ENCODE data around the gene AKAP13. TPM values are rescaled to one million over a fixed set of nuclear protein-coding genes. Genes with fewer than 3 reads are reported as not detected.

AKAP13 gene
- total RNA-seq, 1 donor from 2014 or later: 41.1 TPM

GRCh38 chr15:85495544-85495943, 115.1 kb downstream of the AKAP13 start:
- Histone ChIP-seq H3K36me3 (ENCODE audit: control insufficient read depth, insufficient read depth, low read length) (no peaks in the 10 kb centered on the region), H3K27me3 (ENCODE audit: control insufficient read depth, insufficient read depth, low read length) (no peaks in the 10 kb centered on the region), H3K4me3 (ENCODE audit: low read depth, low read length) (no peak overlapping the region)
- TF ChIP-seq CTCF (IDR thresholded peaks at IDR 0.05; ENCODE audit: insufficient read depth, low read length, severe bottlenecking): no peak
- DNase-seq (ENCODE audit: low read depth): no peak
- FAIRE-seq: no peak

GRCh38 chr15:85496151-85496550, 115.7 kb downstream of the AKAP13 start:
- DNase-seq (ENCODE audit: low read depth) (no peak), FAIRE-seq (no peak)
- TF ChIP-seq CTCF (IDR thresholded peaks at IDR 0.05; ENCODE audit: insufficient read depth, low read length, severe bottlenecking): no peak

GRCh38 chr15:85496551-85497171, 116.3 kb downstream of the AKAP13 start:
- Histone ChIP-seq H3K36me3 (ENCODE audit: control insufficient read depth, insufficient read depth, low read length) (no peaks in the 10 kb centered on the region), H3K27me3 (ENCODE audit: control insufficient read depth, insufficient read depth, low read length) (no peaks in the 10 kb centered on the region), H3K4me3 (ENCODE audit: low read depth, low read length) (no peak overlapping the region)
- DNase-seq (ENCODE audit: low read depth) (no peak), FAIRE-seq (no peak)
- TF ChIP-seq CTCF (IDR thresholded peaks at IDR 0.05; ENCODE audit: insufficient read depth, low read length, severe bottlenecking): no peak

More at GRCh38 chr15:85496151-85496550, 115.7 kb downstream of the AKAP13 start:
- no peak overlapping the region for H3K4me3 ChIP-seq (ENCODE audit: low read depth, low read length)
- no peaks in the 10 kb centered on the region for H3K36me3 ChIP-seq (ENCODE audit: control insufficient read depth, insufficient read depth, low read length)
- H3K27me3 ChIP-seq (ENCODE audit: control insufficient read depth, insufficient read depth, low read length): no peaks in the 10 kb centered on the region

- no peaks in the 10 kb centered on the region for H3K27me3 ChIP-seq (ENCODE audit: control insufficient read depth, insufficient read depth, low read length)
- H3K4me3 ChIP-seq (ENCODE audit: low read depth, low read length): no peak overlapping the region
- no peaks in the 10 kb centered on the region for H3K36me3 ChIP-seq (ENCODE audit: control insufficient read depth, insufficient read depth, low read length)
- no peak for TF ChIP-seq CTCF (IDR thresholded peaks at IDR 0.05; ENCODE audit: insufficient read depth, low read length, severe bottlenecking)
- DNase-seq (ENCODE audit: low read depth) (no peak), FAIRE-seq (no peak)
These were observed 116.8 kb downstream of the AKAP13 start for GRCh38 chr15:85497172-85497569.

GRCh38 chr15:85498471-85498870, 118.1 kb downstream of the AKAP13 start:
- no peak for DNase-seq (ENCODE audit: low read depth)
- FAIRE-seq: no peak
- no peaks in the 10 kb centered on the region for H3K27me3 ChIP-seq (ENCODE audit: control insufficient read depth, insufficient read depth, low read length)
- no peak for TF ChIP-seq CTCF (IDR thresholded peaks at IDR 0.05; ENCODE audit: insufficient read depth, low read length, severe bottlenecking)
- H3K4me3 ChIP-seq (ENCODE audit: low read depth, low read length): no peak overlapping the region
- H3K36me3 ChIP-seq (ENCODE audit: control insufficient read depth, insufficient read depth, low read length): no peaks in the 10 kb centered on the region

- Histone ChIP-seq H3K4me3 (ENCODE audit: low read depth, low read length) (no peak overlapping the region), H3K27me3 (ENCODE audit: control insufficient read depth, insufficient read depth, low read length) (no peaks in the 10 kb centered on the region), H3K36me3 (ENCODE audit: control insufficient read depth, insufficient read depth, low read length) (no peaks in the 10 kb centered on the region)
- FAIRE-seq (no peak), DNase-seq (ENCODE audit: low read depth) (no peak)
- TF ChIP-seq CTCF (IDR thresholded peaks at IDR 0.05; ENCODE audit: insufficient read depth, low read length, severe bottlenecking): no peak
These were observed 119.0 kb downstream of the AKAP13 start for GRCh38 chr15:85499371-85499887.
